ENCODE measurements around the gene SUPT6H. TPM values are rescaled to one million over a fixed set of nuclear protein-coding genes. Genes with fewer than 3 reads are reported as not detected.

Gene SUPT6H
- total and polyA plus RNA-seq, 9 of the 15 experiments (the other 6 are each of a cell fraction or from before 2014, with no cell fraction given), result 1.7 to 77.7 (median 49.2) TPM

DNA sequence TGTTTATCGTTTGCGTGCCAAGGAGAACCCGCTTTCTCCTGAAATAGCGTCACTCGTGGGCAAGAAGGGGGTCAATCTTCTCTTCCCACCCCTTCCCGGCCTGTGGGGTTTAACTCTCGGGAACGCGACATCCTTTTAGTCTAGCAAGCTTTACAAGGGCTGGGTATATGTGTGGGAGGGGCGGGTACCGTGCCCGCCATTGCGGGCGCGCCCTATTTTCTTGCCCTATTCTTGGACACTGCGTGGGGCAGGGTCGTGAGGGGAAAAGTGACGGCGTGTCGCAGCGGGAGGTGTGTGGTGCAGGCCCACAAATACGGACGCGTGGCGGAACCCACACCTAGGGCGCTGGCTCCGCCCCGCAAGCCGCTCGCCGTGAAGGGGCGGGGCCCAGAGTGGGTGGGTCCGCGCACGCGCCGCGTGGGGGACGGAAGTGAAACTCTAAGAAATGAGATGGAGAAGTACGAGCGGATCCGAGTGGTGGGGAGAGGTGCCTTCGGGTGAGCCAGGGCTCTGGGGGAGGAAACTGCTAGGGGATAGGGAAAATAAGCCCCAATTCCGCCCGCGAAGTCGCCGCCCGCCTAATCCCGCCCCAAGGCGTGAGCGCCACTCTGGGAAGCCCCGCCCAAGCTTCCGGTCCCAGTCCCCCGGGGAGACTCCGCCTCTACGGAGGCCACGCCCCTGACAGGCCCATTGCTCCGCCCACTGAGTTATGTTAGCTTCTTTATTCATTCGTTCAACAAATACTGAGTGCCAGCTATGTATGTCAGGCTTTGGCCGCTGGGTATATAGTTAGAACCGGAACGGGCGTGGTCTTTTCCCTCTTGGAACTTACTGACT, 66.6 kb downstream of the SUPT6H start, which contains the start of gene NEK8 (continued):
- peak; percentile 70; the same call in 1 of the 2 replicates for TF ChIP-seq ZNF584 (CRISPR knock-in tag; IDR thresholded peaks at IDR 0.05; ENCODE audit: low read depth)
- TF ChIP-seq NRF1 (conservative IDR thresholded peaks at IDR 0.05 in 1 of 2, IDR thresholded peaks at IDR 0.05 in 1 of 2), result peak; percentile 97
- TF ChIP-seq ZNF133 (CRISPR knock-in tag; IDR thresholded peaks at IDR 0.05), result no peak
- TF ChIP-seq CCNT2 (IDR thresholded peaks at IDR 0.05; ENCODE audit: borderline replicate concordance, extremely low read depth, insufficient read length, low read depth, low read length), result peak; percentile 77
- no peak for TF ChIP-seq NUFIP1 (IDR thresholded peaks at IDR 0.05; ENCODE audit: partially characterized antibody)
- TF ChIP-seq RBFOX2 (IDR thresholded peaks at IDR 0.05; ENCODE audit: low read depth, low read length), result peak; percentile 95
- peak; percentile 22 for TF ChIP-seq BHLHE40 (IDR thresholded peaks at IDR 0.05; ENCODE audit: low read length)
- TF ChIP-seq TAF1 (IDR thresholded peaks at IDR 0.05; ENCODE audit: control insufficient read depth, extremely low read depth, insufficient read depth, low read length, severe bottlenecking), result peak; percentile 70
- peak; percentile 62 for TF ChIP-seq THAP12 (CRISPR knock-in tag; IDR thresholded peaks at IDR 0.05)
- peak; percentile 78; the same call in 1 of the 2 replicates for TF ChIP-seq ZBTB7A (IDR thresholded peaks at IDR 0.05; ENCODE audit: borderline replicate concordance, control insufficient read depth, low read depth, low read length)
- peak; percentile 7; the same call in 1 of the 2 replicates for TF ChIP-seq ZSCAN29 (IDR thresholded peaks at IDR 0.05)
- TF ChIP-seq SPI1 (IDR thresholded peaks at IDR 0.05; ENCODE audit: borderline replicate concordance, low read depth, low read length), result peak; percentile 59; the same call in 1 of the 2 replicates
- TF ChIP-seq ARID4B (CRISPR knock-in tag; IDR thresholded peaks at IDR 0.05), result peak; percentile 74
- peak in 1 of 2 experiments; percentile 75 for TF ChIP-seq MAZ (CRISPR knock-in tag; conservative IDR thresholded peaks at IDR 0.05 in 1 of 2, IDR thresholded peaks at IDR 0.05 in 1 of 2)
- TF ChIP-seq CGGBP1 (CRISPR knock-in tag; IDR thresholded peaks at IDR 0.05), result 0 out of 2 replicates have a peak, but pooled peaks have one; percentile 20
- TF ChIP-seq TAL1 (IDR thresholded peaks at IDR 0.05), result no peak
- TF ChIP-seq, protein P1, sequence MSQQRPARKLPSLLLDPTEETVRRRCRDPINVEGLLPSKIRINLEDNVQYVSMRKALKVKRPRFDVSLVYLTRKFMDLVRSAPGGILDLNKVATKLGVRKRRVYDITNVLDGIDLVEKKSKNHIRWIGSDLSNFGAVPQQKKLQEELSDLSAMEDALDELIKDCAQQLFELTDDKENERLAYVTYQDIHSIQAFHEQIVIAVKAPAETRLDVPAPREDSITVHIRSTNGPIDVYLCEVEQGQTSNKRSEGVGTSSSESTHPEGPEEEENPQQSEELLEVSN (IDR thresholded peaks at IDR 0.05; ENCODE audit: borderline replicate concordance in 1 of 2, extremely low read depth in 1 of 2, insufficient read depth in 1 of 2, insufficient read length in 1 of 2, low read depth in 1 of 2, low read length in 1 of 2, poor library complexity in 1 of 2, severe bottlenecking in 1 of 2), result peak in 1 of 2 experiments; percentile 63

Data from K562 (cell line).